Dermis lymphatic vessel endothelial cell (primary cell): ENCODE measurements around the gene NIT1. TPM values are rescaled to one million over a fixed set of nuclear protein-coding genes. Genes with fewer than 3 reads are reported as not detected.

Experiments used
- total RNA-seq: library from RNA; depleted of rRNA; stranded (reverse); fragments of >200 nt; gene quantifications from 2 replicates; pipeline ENCODE4 v1.2.1, GENCODE V29; 2014

The NIT1 gene, protein sequence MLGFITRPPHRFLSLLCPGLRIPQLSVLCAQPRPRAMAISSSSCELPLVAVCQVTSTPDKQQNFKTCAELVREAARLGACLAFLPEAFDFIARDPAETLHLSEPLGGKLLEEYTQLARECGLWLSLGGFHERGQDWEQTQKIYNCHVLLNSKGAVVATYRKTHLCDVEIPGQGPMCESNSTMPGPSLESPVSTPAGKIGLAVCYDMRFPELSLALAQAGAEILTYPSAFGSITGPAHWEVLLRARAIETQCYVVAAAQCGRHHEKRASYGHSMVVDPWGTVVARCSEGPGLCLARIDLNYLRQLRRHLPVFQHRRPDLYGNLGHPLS
- 9.1 and 12.4 TPM in 2 replicates for total RNA-seq

GRCh38 chr1:161117759-161118581, at the start of gene NIT1, which contains the start of gene PFDN2:
NIT1 (plus strand) TSS chr1:161118105; CDS start chr1:161118177, 72 bp downstream.
PFDN2 (minus strand) TSS chr1:161118037; CDS start chr1:161118026, 11 bp downstream.

DNA sequence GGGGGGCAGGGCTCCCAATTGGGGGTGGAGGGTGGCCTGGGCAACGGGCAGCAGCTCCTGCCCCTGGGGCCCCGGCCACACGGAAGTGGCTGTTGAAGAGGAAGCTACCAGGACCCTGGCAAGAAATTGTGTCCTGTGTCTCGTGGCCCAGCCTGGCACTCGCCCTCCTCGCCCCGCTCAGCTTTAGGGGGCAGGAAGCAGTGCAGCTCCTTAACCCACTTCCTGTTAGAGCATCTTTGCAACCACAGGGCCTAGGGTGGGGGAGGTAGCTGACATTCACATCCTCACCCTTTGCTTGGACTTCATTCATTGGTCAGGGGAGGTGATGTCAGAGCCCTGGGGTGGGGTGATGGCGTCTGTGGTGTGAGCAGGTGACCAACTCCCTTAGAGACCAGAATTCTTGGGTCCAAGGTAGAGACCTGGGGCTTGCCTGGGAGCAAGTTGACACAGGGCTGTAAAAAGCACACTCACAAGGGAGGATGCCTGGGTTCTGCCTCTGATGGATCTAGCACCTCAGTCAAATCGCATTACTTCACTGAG, 48.1 kb upstream of the NIT1 start, which contains the start of gene ARHGAP30:
TSS of gene ARHGAP30 (minus strand) at position 161 of the 540 bp plus-strand sequence. CDS start 267 bp downstream, outside the sequence.

GRCh38 chr1:161089251-161089924, 28.5 kb upstream of the NIT1 start, which contains the start of gene NECTIN4:
NECTIN4 (minus strand) TSS chr1:161089558; CDS start chr1:161089296, 262 bp downstream.

GRCh38 chr1:161098210-161099068, 19.5 kb upstream of the NIT1 start, which contains the start of gene KLHDC9:
KLHDC9 (plus strand) TSS chr1:161098361; CDS start chr1:161098536, 175 bp downstream.

DNA sequence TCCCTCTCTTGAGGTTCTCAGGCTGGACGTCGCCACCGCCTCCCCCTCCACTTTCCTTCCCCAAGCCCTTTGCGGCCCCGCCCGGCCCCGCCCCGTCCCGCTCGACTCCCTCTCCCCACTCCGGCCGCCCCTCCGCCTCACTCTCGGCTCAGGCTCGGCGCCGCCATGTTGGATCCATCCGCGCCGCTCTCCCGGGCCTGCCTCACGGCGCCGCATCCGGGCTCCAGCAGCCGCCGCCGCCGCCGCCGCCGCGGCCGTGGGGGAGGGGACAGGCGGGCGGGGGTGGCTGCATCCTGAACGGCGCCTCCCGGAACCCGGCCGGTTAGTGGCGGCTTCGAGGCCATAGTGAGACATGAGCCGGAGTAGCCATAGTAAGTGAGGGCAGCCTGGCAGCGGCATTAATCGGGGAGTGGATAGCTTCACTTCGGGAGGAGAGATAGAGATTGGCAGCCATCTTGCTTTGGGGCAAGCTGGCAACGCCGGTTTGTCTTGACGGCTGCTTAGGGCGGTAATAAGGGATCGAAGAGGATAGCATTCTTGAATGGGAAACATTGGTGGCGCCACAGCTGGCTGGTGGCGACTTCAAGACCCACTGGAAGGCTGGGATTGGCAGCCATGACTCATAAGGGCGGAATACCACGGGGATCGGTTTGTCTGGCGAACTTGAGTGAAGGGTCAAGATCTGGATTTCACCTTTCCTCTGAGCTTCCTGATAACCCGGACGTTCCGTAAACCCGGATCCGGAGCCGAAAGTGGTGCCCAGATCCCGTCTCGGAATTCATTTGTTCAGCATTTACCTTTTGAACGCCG, 14.7 kb downstream of the NIT1 start, which contains the start of gene DEDD:
TSS of gene DEDD (minus strand) at position 258 of the 810 bp plus-strand sequence. CDS start 8,205 bp downstream, outside the sequence.

DNA sequence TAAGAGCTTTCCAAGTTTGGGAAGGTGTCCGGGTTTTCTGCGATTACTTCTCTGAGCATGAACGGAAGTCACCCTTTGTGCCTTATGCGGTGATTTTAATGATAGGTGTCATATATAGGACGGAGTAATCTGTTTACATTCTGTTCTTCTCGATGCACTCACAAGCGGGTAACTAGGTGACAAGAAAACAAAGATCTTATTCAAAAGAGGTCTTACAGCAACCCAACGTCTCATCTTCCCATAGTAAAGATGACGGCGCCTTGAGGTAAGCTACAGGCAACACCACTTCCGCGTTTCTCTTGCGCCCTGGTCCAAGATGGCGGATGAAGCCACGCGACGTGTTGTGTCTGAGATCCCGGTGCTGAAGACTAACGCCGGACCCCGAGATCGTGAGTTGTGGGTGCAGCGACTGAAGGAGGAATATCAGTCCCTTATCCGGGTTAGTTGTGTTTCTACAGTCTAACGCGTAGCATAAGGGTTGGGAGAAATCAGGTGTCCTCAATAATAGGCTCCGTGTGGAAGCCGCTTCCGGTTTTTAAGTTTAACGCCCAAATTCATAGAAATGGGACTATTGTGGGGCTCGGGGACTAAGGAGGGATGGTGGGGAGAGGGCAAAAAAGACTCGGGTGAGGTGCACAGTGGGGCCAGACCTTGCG, 35.9 kb downstream of the NIT1 start, which contains the start of gene UFC1:
TSS of gene UFC1 (plus strand) at position 297 of the 656 bp plus-strand sequence. CDS start at position 317, 20 bp downstream.

DNA sequence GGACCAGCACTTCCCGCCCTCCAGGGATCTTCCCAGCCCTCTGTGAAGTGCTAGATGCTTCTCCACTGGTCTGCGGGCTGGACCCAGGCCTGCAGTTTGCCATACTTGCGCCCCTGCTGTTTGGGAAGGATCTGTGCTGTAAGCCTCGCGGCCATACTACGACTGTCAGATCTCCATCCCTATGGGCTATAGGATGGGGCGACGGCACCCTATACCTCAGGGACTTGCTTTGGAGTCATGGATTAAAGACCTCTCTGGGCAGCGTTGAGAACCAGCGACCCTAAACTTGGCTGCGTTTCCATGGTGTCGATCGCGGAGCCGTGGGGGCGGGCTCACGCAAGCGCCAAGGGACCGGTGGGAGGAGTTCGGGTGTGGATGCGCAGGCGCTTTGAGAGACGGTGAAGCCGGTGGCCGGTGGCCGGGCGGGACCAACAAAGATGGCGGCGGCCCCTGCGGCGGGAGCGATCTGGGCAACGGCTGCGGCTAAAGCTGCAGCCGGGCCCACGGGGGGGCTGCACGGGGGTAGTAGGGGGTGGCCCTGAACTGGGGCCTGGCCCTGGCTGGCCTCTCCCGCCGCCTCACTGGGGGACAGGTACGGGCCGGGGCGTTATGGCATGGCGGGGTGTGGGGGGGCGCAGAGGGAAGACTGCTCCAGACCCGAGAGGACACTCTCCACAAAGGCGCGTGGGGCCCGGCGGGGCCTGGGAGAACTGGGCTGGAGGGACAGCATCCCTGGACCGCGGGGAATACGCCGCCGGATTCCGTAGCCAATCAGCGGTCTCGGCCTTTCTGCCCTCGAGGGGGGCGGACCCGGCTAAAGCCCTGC, 41.4 kb downstream of the NIT1 start, which contains the start of gene USP21:
TSS of gene USP21 (plus strand) at position 414 of the 826 bp plus-strand sequence. CDS start 1,141 bp downstream, outside the sequence.

GRCh38 chr1:161165742-161166668, 48.1 kb downstream of the NIT1 start, which contains the start of gene PPOX:
PPOX (plus strand) TSS chr1:161166426; CDS start chr1:161166848, 422 bp downstream.

Other genes starting within 250 kb of the NIT1 start
- gene ITLN1, start 232.9 kb upstream of the NIT1 start, total RNA-seq = not detected in 2 replicates
- gene ITLN2, start 163.3 kb upstream of the NIT1 start, total RNA-seq = 0.09 TPM in 1 of 2 replicates, not detected in the other
- gene F11R, start 97.0 kb upstream of the NIT1 start, total RNA-seq = 111 and 184 TPM in 2 replicates
- gene TSTD1, start 79.1 kb upstream of the NIT1 start, total RNA-seq = 9.1 and 15.4 TPM in 2 replicates
- 85.4 and 91.7 TPM in 2 replicates for gene USF1, start 72.1 kb upstream of the NIT1 start, total RNA-seq
- not detected in 2 replicates for gene ARHGAP30, start 48.2 kb upstream of the NIT1 start, total RNA-seq
- under 0.01 and 0.34 TPM in 2 replicates for gene NECTIN4, start 28.5 kb upstream of the NIT1 start, total RNA-seq
- gene KLHDC9, start 19.7 kb upstream of the NIT1 start, total RNA-seq = 0.95 and 1.6 TPM in 2 replicates
- gene PFDN2, start 68 bp upstream of the NIT1 start, total RNA-seq = 38.9 and 39.4 TPM in 2 replicates
- 43.3 and 50.0 TPM in 2 replicates for gene DEDD, start 14.6 kb downstream of the NIT1 start, total RNA-seq
- 154 and 165 TPM in 2 replicates for gene UFC1, start 35.9 kb downstream of the NIT1 start, total RNA-seq
- 3.7 and 4.0 TPM in 2 replicates for gene USP21, start 41.4 kb downstream of the NIT1 start, total RNA-seq
- gene PPOX, start 48.3 kb downstream of the NIT1 start, total RNA-seq = 11.9 and 15.5 TPM in 2 replicates
- gene B4GALT3, start 59.4 kb downstream of the NIT1 start, total RNA-seq = 15.6 and 20.3 TPM in 2 replicates
- 10.0 and 13.3 TPM in 2 replicates for gene ADAMTS4, start 80.9 kb downstream of the NIT1 start, total RNA-seq
- 161 and 182 TPM in 2 replicates for gene NDUFS2, start 84.3 kb downstream of the NIT1 start, total RNA-seq
- gene FCER1G, start 97.2 kb downstream of the NIT1 start, total RNA-seq = 0.17 TPM in 1 of 2 replicates, not detected in the other
- gene APOA2, start 105.5 kb downstream of the NIT1 start, total RNA-seq = not detected in 2 replicates
- 10.2 and 10.9 TPM in 2 replicates for gene TOMM40L, start 108.0 kb downstream of the NIT1 start, total RNA-seq
- gene NR1I3, start 120.1 kb downstream of the NIT1 start, total RNA-seq = not detected in 2 replicates
- not detected in 2 replicates for gene PCP4L1, start 140.6 kb downstream of the NIT1 start, total RNA-seq
- 1.3 and 1.7 TPM in 2 replicates for gene MPZ, start 191.9 kb downstream of the NIT1 start, total RNA-seq
- gene SDHC, start 196.3 kb downstream of the NIT1 start, total RNA-seq = 20.2 and 28.7 TPM in 2 replicates
- not detected in 2 replicates for gene CFAP126, start 249.8 kb downstream of the NIT1 start, total RNA-seq